Activated naive CD8-positive, alpha-beta T cell (primary cell): ENCODE results near the gene SYT1.
"Not testable (repeated sequence)": the region's sequence is repeated elsewhere in the genome, so short reads cannot be mapped to it uniquely, and the experiment has no call there.

Experiments
- H3K27ac Mint-ChIP-seq: one replicate; pipeline ENCODE4 v1.8.0; 2021; ENCODE audit warnings: mixed read lengths
- H3K27me3 Mint-ChIP-seq: one replicate; pipeline ENCODE4 v1.8.0; 2021; ENCODE audit warnings: mixed read lengths
- H3K36me3 Mint-ChIP-seq: one replicate; pipeline ENCODE4 v1.8.0; 2021; ENCODE audit warnings: mixed read lengths
- H3K4me1 Mint-ChIP-seq: one replicate; pipeline ENCODE4 v1.8.0; 2021; ENCODE audit warnings: low read depth, mixed read lengths
- H3K4me3 Mint-ChIP-seq: one replicate; pipeline ENCODE4 v1.8.0; 2021; ENCODE audit warnings: mild to moderate bottlenecking, mixed read lengths
- H3K9me3 Mint-ChIP-seq: one replicate; pipeline ENCODE4 v1.8.0; 2021; ENCODE audit warnings: low read depth, mixed read lengths

The SYT1 gene

DNA sequence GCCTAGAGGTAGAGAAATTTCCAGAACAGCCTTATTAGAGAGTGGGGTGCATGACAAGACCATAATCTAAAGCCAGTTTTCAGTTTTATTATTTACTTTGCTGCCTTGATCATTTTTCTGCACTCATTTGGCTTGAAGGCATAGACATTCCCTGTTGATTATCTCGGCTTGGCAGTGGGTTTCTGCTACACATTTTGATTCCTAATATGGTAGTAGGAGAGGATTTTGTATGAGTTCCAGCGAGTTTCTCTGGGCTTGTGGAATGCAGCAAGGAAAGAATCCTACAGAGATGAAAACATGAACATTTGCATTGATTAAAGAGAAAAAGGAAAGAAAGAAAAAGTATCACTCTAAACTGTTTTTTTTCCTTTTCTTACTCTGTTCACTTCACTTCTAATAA is 545.0 kb downstream of the SYT1 start:
- no peaks in the 10 kb centered on the region for H3K4me1 Mint-ChIP-seq

DNA sequence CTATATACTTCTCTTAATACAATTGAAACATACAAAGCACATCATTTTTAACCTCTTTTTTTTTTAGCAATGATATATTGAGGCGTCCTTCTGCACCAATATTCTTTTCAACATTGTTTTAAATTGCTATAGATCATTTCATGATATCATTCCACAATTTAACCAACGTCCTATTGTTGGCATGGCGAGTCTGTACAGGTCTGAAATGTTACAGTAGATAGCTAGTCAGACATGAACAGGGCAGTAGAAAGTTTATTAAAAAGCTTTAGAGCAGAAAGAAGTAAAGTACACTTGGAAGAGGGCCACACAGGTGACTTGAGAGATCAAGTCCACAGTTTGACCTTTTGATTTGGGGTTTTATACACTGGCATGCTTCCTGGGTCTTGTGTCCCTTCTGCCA is 547.2 kb downstream of the SYT1 start:
- Mint-ChIP-seq H3K4me1 (no peaks in the 10 kb centered on the region), H3K4me3 (no peak overlapping the region), H3K36me3 (no peaks in the 10 kb centered on the region), H3K9me3 (no peaks in the 10 kb centered on the region), H3K27ac (no peak overlapping the region), H3K27me3 (no peaks in the 10 kb centered on the region)

More for the DNA sequence above, 545.0 kb downstream of the SYT1 start:
- no peaks in the 10 kb centered on the region for H3K27me3 Mint-ChIP-seq
- no peaks in the 10 kb centered on the region for H3K9me3 Mint-ChIP-seq
- no peaks in the 10 kb centered on the region for H3K36me3 Mint-ChIP-seq
- H3K4me3 Mint-ChIP-seq = no peak overlapping the region
- no peak overlapping the region for H3K27ac Mint-ChIP-seq

DNA sequence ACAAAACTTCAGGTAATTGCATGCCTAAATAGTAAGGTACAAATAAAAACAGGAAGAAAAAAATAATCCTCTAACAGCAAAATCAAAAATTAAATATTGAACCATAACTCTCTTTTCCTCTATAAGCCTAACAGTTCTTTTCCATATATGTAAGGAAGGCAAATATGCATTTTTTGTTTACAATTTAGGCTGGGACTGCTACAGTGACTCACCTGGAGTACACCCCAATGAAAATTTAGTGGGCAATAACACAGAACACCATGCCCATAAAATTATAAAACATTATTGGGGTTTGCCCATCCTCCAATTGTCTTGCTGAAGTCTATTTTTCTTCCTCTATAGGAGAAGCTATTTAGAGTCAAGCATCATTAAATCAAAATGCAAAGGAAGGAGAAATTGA is 549.2 kb downstream of the SYT1 start:
- no peak overlapping the region for H3K27ac Mint-ChIP-seq
- no peaks in the 10 kb centered on the region for H3K4me1 Mint-ChIP-seq
- H3K4me3 Mint-ChIP-seq = no peak overlapping the region
- no peaks in the 10 kb centered on the region for H3K27me3 Mint-ChIP-seq
- H3K9me3 Mint-ChIP-seq = no peaks in the 10 kb centered on the region
- no peaks in the 10 kb centered on the region for H3K36me3 Mint-ChIP-seq

DNA sequence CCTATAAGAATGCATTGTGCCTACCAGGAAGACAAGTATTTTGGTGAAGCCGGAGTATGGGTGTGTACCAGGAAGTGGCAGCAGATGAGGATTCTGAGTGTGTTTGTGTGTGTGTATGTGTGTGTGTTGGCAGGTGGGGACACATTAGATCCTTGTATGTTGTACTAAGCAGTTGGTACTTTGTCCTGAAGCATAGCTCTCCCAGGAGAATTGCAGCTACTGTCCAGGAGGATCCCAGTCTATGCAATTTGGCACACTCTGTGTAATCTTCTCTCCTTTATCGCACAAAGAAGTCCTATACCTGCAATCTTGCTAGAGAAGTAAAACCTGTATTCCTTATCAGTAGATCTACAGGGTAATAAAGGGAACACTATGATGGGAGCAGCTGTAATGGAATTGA is 549.7 kb downstream of the SYT1 start:
- Mint-ChIP-seq H3K4me3 (no peak overlapping the region), H3K27ac (no peak overlapping the region), H3K9me3 (no peaks in the 10 kb centered on the region), H3K4me1 (no peaks in the 10 kb centered on the region), H3K36me3 (no peaks in the 10 kb centered on the region), H3K27me3 (no peaks in the 10 kb centered on the region)

DNA sequence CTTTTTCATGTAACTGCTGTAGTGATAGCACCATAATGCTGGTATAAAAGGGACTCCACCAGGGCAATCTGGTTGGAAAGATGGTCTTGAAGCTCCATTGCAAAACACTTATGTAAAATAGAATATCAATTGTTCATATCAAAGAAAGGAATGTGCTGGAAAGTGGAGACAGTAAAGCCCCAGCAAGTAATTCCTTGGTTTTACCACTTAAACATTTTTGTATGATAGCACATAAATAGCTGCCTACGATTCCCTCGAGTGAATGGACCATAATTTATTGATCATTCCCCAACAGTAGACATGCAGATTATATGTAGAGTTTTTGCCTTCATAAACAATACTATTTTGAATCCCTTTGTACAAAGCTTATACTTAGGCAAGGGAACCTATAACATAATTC is 550.7 kb downstream of the SYT1 start:
- Mint-ChIP-seq H3K27ac (no peak overlapping the region), H3K4me1 (no peaks in the 10 kb centered on the region), H3K36me3 (no peaks in the 10 kb centered on the region), H3K9me3 (no peaks in the 10 kb centered on the region), H3K4me3 (no peak overlapping the region), H3K27me3 (no peaks in the 10 kb centered on the region)

DNA sequence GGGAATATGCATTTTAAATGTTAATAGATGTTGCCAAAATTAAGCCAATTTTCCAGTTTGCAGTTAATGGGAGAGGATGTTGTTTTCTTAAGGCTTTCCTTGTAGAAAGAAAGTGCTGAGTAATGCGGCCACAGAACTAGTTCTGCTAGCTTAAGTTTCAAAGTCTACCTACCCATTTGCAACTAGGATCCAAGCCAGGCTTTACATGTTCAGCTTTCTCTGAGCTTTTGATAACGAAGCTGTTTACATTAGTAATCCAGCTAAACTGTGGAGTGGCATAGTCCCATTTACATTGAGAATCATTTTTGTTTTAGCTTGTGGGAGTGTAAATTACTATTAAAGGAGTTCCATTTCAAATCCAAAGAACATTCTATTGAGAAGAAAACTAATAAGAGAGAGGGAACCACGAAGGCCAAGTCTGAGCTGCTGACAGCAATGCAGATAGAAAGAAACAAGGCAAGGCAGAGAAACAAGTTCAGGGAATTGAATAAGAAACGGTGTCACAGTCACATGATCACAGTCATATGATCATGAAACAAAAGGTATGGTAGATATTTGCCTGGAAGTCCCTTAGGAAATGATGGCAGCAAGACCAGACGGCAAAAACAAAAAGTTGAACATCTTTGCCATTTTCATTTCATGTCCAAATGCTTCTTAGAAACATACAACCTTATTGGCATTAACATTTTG is 551.3 kb downstream of the SYT1 start:
- Mint-ChIP-seq H3K4me3 (no peak overlapping the region), H3K27ac (no peak overlapping the region), H3K36me3 (no peaks in the 10 kb centered on the region), H3K4me1 (no peaks in the 10 kb centered on the region), H3K27me3 (no peaks in the 10 kb centered on the region), H3K9me3 (no peaks in the 10 kb centered on the region)

DNA sequence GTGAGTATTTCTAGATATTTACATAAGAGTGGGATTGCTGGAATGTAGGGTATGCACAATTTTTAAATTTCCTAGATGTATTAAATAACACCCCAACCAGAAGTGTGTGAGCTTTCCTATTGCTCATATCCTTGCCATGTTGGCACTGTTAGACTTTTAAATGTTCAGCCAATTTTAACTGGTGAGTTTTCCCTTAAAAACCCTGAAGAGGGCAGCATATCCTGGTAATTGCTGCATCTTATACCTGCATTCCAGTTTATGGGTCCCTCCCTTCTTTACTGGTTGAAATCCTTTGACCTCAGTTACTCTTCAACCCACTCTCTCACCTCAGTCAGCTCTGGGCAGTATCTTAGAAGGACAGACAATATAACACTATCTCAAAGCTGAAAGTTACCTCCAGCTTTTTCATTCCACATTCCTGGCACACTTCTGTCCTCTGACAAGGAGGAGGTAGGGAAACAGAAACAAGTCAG is 555.6 kb downstream of the SYT1 start:
- H3K36me3 Mint-ChIP-seq = no peaks in the 10 kb centered on the region
- H3K27me3 Mint-ChIP-seq = no peaks in the 10 kb centered on the region
- H3K9me3 Mint-ChIP-seq = no peaks in the 10 kb centered on the region
- H3K4me1 Mint-ChIP-seq = no peaks in the 10 kb centered on the region
- H3K27ac Mint-ChIP-seq = no peak overlapping the region
- H3K4me3 Mint-ChIP-seq = no peak overlapping the region

DNA sequence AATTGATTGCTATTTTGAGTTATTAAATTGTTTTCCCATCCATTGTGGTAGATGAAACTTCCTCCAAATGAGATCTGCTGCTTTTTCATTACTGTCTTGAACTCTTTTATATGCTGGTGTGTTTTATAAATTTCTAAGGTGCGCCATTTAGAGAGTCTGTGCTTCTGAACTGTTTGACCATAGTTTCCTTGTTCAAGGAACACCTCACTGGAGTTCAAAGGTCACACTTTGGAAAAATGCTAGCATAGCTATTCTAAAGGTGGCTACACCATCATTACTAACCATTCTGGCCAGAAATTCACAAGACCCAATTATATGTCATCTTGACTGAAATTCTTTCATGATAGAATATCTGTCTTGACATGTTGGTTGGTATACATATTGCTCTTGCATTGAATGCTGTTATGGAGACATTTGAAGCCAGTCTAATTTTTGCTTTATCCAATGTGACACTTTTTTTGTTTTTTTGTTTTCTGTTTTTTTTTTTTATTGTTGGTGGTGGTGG is 556.7 kb downstream of the SYT1 start:
- no peak overlapping the region for H3K4me3 Mint-ChIP-seq

DNA sequence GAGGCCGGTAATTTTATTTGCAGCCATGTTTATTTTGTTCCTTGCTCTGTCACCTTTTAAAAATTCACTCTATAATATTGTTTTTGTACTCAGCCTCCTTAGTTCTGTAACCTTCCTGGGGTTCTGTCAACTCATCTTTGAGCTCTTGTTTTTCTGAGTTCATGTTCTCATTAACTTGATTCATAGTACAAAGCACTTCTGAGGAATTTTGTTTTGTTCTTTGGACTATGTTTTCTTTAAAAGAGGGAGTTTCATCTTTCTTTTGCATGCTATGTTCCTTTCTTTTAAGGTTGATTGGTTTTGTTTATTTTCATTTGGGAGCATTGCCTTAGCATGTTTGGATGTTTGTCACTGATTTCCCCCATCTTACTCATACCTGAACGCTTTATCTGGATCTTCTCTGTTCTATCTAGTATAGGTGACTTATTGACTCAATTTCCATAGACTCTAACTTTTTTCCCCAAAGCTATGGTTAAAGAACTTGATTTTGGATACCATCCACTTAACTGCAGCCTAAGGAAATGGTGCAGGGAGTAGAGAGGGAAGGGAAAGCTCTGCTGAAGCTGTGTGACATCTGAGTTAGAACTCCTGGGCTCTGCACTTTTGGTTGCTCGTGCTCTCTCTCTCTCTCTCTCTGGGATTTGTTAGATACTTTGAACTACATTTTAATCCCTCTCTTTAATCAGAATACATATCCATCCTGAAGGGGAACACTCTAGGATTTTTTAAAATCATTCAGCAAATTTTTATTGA is 557.7 kb downstream of the SYT1 start:
- H3K36me3 Mint-ChIP-seq = no peaks in the 10 kb centered on the region

More for the DNA sequence above, 556.7 kb downstream of the SYT1 start:
- H3K36me3 Mint-ChIP-seq = no peaks in the 10 kb centered on the region
- H3K4me1 Mint-ChIP-seq = no peaks in the 10 kb centered on the region
- no peak overlapping the region for H3K27ac Mint-ChIP-seq
- H3K9me3 Mint-ChIP-seq = no peaks in the 10 kb centered on the region
- H3K27me3 Mint-ChIP-seq = no peaks in the 10 kb centered on the region

DNA sequence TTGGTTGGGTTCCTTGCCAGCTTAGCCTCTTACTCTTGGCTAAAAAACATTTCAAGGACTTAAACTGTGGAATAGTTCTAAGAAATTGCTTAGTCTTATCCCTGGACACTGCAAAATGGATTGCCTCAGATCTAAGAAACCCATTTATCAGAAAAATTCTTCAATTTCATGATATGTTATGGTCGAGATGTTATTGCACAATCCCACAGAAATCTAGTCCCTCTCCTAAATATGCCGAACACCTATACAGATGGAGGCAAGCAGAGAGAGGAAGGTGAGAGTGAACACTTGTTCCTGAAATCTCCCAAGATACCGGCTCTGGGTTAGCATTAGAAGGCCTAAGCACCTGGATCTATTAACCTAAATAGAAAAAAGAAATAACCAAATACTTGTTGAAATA is 559.0 kb downstream of the SYT1 start:
- no peaks in the 10 kb centered on the region for H3K36me3 Mint-ChIP-seq
- H3K27me3 Mint-ChIP-seq = no peaks in the 10 kb centered on the region
- no peak overlapping the region for H3K4me3 Mint-ChIP-seq
- no peak overlapping the region for H3K27ac Mint-ChIP-seq
- H3K9me3 Mint-ChIP-seq = no peaks in the 10 kb centered on the region
- H3K4me1 Mint-ChIP-seq = no peaks in the 10 kb centered on the region

More for the DNA sequence above, 557.7 kb downstream of the SYT1 start:
- H3K27me3 Mint-ChIP-seq = no peaks in the 10 kb centered on the region
- H3K9me3 Mint-ChIP-seq = no peaks in the 10 kb centered on the region
- H3K4me3 Mint-ChIP-seq = no peak overlapping the region
- H3K27ac Mint-ChIP-seq = no peak overlapping the region
- no peaks in the 10 kb centered on the region for H3K4me1 Mint-ChIP-seq

DNA sequence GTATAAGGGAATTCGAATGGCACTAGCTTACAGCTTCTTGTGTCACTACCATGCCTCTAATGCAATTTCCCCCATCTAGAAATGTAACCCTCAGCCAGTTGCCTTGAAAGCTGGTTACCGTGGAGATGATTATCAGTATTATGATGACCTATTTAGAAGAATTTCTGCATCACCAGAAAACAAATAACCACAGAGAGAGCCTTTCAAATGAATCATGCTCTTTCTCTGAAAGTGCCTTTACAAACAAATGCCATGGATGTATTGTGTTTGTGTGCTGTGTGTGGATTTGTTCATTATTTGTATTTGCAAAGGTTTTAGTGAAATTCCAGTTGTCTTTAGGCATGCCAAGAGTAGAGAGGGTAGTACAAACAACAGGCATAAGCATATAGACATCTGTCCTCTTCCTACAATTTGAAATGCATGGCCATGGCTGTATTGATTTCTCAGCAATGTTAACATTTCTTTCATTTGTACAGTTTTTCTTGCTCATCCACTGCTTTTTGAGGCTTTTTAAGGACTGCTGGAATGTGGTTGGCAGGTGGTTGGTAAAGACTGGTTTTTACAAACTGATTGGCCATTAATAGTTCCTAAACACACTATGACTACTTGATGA is 559.6 kb downstream of the SYT1 start:
- H3K4me1 Mint-ChIP-seq = no peaks in the 10 kb centered on the region
- no peaks in the 10 kb centered on the region for H3K27me3 Mint-ChIP-seq
- H3K4me3 Mint-ChIP-seq = no peak overlapping the region
- H3K27ac Mint-ChIP-seq = no peak overlapping the region
- no peaks in the 10 kb centered on the region for H3K9me3 Mint-ChIP-seq
- H3K36me3 Mint-ChIP-seq = no peaks in the 10 kb centered on the region

DNA sequence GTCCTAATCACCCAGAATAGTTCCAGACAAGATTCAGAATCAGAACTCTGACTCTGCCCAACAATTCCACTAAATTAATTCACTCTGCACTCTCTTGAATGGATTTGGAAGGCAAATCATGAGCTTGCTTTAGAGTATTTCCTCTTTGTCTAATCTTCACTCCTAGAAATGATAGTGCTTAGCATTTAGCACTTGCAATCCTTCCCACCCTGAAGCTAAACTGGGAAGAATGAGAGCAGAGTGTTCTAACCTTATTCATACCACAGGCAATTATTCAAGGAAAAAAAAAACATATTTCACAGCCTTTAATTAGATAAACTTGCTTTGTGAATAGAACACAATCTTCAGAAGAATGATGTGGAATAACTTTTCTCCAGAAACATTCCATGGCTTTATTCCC is 561.5 kb downstream of the SYT1 start:
- Mint-ChIP-seq H3K4me3 (no peak overlapping the region), H3K4me1 (no peaks in the 10 kb centered on the region), H3K9me3 (no peaks in the 10 kb centered on the region), H3K27me3 (no peaks in the 10 kb centered on the region), H3K27ac (no peak overlapping the region), H3K36me3 (no peaks in the 10 kb centered on the region)

DNA sequence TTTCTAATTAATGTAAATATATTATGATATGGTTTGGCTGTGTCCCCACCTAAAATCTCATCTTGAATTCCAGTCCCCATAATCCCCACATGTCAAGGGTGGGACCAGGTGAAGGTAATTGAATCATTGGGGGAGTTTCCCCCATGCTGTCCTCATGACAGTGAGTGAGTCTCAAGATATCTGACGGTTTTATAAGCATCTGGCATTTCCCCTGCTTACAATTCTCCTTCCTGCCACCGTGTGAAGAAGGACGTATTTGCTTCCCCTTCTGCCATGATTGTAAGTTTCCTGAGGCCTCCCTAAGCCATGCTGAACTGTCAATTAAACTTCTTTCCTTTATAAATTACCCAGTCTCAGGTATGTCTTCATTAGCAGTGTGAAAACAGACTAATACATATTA is 562.2 kb downstream of the SYT1 start:
- not testable (repeated sequence) for H3K36me3 Mint-ChIP-seq, H3K27me3 Mint-ChIP-seq, H3K9me3 Mint-ChIP-seq

DNA sequence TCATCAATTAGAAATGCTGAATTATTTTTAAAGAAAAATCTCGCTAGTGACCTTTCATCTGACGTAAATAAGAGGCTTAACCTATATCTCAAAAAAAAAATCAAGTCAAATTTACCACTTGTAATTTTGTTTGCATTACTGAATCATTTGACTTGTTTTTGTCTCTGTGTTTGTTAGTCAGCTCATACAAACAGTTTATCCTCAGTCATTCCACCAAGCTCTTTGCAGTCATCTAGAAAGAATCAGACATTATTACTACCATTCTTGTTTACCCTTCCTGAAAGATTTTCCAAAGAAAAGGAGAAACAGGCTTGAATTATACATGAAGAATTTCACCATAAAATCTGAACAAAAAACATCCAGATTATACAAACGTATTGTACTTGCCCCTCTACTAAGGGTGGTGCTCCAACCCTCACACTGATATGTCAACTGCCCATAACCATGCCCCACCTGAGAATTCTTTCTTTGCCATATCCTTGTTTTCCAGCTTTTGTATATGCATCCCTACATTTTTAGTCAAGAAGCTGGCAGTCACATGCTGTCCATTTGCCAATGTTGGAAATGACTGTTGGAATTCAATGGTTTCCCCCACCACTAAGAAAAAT is 569.0 kb downstream of the SYT1 start:
- Mint-ChIP-seq H3K4me3 (no peak overlapping the region), H3K36me3 (no peaks in the 10 kb centered on the region), H3K27ac (no peak overlapping the region), H3K9me3 (no peaks in the 10 kb centered on the region), H3K27me3 (peaks cover 2% of the 10 kb centered on the region), H3K4me1 (no peaks in the 10 kb centered on the region)

More for the DNA sequence above, 562.2 kb downstream of the SYT1 start:
- H3K4me3 Mint-ChIP-seq, H3K27ac Mint-ChIP-seq, H3K4me1 Mint-ChIP-seq: not testable (repeated sequence)

DNA sequence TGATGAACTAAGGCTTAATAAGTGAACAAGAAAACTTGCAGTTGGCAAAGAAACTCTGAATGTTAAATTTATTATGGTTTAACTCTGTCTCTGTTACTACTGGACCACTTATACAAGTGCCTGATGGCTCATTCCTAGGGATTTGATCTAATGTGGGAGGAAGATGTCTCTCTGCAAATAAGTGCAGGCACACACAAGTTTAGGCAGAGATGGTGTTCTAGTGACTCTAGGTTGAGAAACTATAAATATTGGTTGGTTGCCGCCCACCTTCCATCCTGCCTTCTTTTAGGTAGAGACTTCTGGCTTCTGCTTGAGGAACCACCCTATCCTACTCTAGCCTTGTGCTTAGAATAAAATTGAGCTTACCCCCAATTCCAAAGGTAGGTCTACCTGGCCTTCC is 570.0 kb downstream of the SYT1 start:
- H3K27me3 Mint-ChIP-seq = peaks cover 2% of the 10 kb centered on the region
- no peaks in the 10 kb centered on the region for H3K9me3 Mint-ChIP-seq
- H3K4me3 Mint-ChIP-seq = no peak overlapping the region
- H3K27ac Mint-ChIP-seq = no peak overlapping the region
- H3K36me3 Mint-ChIP-seq = no peaks in the 10 kb centered on the region
- H3K4me1 Mint-ChIP-seq = no peaks in the 10 kb centered on the region
